Measurements from ENCODE around the gene PITPNC1. TPM values are rescaled to one million over a fixed set of nuclear protein-coding genes. Genes with fewer than 3 reads are reported as not detected.

The PITPNC1 gene
- total and polyA plus RNA-seq, 2 donors (not counting 3 experiments of a cell fraction or from before 2014, with no cell fraction given) = 2.4 to 9.6 TPM

DNA sequence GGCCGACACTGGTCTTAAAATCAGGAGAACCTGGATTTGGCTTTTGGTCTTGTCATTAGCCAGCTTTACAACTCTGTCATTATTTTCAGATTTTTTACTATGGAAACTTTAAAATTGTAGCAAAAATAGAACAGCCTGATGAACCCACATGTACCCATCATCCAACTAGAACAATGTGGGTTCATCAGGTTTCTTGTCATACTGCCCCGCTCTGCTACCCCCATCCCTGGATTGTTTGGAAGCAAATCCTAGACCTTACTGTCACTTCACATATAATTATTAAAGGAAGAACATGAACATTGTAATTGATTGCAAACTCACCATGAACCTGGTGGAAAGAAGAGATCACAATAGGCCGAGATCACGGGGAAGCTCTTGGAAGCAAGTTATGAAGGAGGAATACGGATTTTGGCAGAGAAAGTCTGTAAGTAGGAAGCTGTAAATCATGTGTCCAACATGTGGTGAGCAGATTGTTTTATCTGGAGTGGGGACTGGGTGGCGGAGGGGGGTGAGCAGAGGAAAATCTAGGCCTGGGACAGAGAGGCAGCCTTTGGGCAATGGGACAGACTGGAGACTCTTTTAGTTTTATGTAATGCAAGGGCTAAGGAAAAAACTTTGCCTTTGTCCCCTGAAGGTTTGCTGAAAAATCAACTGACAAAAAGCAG is 67.0 kb downstream of the PITPNC1 start:
- peak; percentile 62 for FAIRE-seq
- H3K27ac ChIP-seq (ENCODE audit: insufficient read depth, low read depth, low read length) = no peak overlapping the region
- no peaks in the 10 kb centered on the region for H4K20me1 ChIP-seq (replicated peaks; ENCODE audit: control insufficient read depth, extremely low read depth, insufficient read depth, low read length)
- no peaks in the 10 kb centered on the region for H3K9me3 ChIP-seq (replicated peaks; ENCODE audit: control insufficient read depth, insufficient read depth, low read length)
- peaks cover 26% of the 10 kb centered on the region for H3K4me1 ChIP-seq (ENCODE audit: control insufficient read depth, extremely low read depth, insufficient read depth, low read length)
- no peak overlapping the region for H3K4me3 ChIP-seq (replicated peaks in 1 of 3; ENCODE audit: insufficient read depth in 1 of 3, low read depth in 1 of 3, low read length in 3 of 3)
- H3K9ac ChIP-seq (replicated peaks; ENCODE audit: extremely low read depth, insufficient read depth, low read length) = no peak overlapping the region
- intact Hi-C loops (cut with micrococcal nuclease) = loop anchor here (1.0 kb wide), 1 partner anchor 66 kb away; no protein-coding TSS in a partner anchor
- no peak overlapping the region for H3K4me2 ChIP-seq (ENCODE audit: insufficient read depth, low read length)
- no peaks in the 10 kb centered on the region for H3K79me2 ChIP-seq (ENCODE audit: control insufficient read depth, insufficient read depth, low read length)
- ChIA-PET CTCF (interaction anchor here (1.3 to 3.6 kb wide), 4 partner anchors 12 to 65 kb away, joined by 3 to 12 read pairs (median 8); no protein-coding TSS in a partner anchor), POLR2A (no interaction called here)
- dilution Hi-C loops (cut with MboI; ENCODE audit: extremely low pct_ligation_motif_present, low sequenced_read_pairs) = no loop called here
- BruUV-seq (replicated peaks) = no TSS peak
- H2AFZ ChIP-seq (ENCODE audit: low read depth, low read length) = peak overlapping the region; percentile 16
- H3K9me1 ChIP-seq (replicated peaks; ENCODE audit: control insufficient read depth, extremely low read depth, insufficient read depth, low read length) = no peaks in the 10 kb centered on the region
- no peaks in the 10 kb centered on the region for H3K27me3 ChIP-seq (ENCODE audit: control insufficient read depth in 2 of 2, insufficient read depth in 2 of 2, low read length in 2 of 2)
- TF ChIP-seq FOS (IDR thresholded peaks at IDR 0.05; ENCODE audit: borderline replicate concordance, insufficient read depth, low read length) (no peak), JUN (IDR thresholded peaks at IDR 0.05; ENCODE audit: borderline replicate concordance, insufficient read depth, insufficient read length, low read depth) (no peak), POLR2A (IDR thresholded peaks at IDR 0.05; ENCODE audit: low read depth, low read length) (no peak), GATA2 (IDR thresholded peaks at IDR 0.05; ENCODE audit: insufficient read depth, insufficient read length, low read depth, low read length) (no peak), MYC (IDR thresholded peaks at IDR 0.05; ENCODE audit: low read depth, low read length) (no peak), EZH2 (IDR thresholded peaks at IDR 0.05; ENCODE audit: borderline replicate concordance, low read depth, low read length, severe bottlenecking) (no peak), POLR2AphosphoS5 (IDR thresholded peaks at IDR 0.05; ENCODE audit: insufficient read depth, low read depth, low read length) (no peak)
- TF ChIP-seq, protein P1, sequence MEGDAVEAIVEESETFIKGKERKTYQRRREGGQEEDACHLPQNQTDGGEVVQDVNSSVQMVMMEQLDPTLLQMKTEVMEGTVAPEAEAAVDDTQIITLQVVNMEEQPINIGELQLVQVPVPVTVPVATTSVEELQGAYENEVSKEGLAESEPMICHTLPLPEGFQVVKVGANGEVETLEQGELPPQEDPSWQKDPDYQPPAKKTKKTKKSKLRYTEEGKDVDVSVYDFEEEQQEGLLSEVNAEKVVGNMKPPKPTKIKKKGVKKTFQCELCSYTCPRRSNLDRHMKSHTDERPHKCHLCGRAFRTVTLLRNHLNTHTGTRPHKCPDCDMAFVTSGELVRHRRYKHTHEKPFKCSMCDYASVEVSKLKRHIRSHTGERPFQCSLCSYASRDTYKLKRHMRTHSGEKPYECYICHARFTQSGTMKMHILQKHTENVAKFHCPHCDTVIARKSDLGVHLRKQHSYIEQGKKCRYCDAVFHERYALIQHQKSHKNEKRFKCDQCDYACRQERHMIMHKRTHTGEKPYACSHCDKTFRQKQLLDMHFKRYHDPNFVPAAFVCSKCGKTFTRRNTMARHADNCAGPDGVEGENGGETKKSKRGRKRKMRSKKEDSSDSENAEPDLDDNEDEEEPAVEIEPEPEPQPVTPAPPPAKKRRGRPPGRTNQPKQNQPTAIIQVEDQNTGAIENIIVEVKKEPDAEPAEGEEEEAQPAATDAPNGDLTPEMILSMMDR (IDR thresholded peaks at IDR 0.05; ENCODE audit: extremely low read depth in 1 of 2, insufficient read depth in 1 of 2, low read depth in 1 of 2, low read length in 2 of 2) = no peak
- TF ChIP-seq, protein P2, sequence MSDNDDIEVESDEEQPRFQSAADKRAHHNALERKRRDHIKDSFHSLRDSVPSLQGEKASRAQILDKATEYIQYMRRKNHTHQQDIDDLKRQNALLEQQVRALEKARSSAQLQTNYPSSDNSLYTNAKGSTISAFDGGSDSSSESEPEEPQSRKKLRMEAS (IDR thresholded peaks at IDR 0.05; ENCODE audit: insufficient read depth, insufficient read length) = no peak
- DNase-seq (ENCODE audit: low read depth, low spot score) = peak; percentile 81
- no peaks in the 10 kb centered on the region for H3K36me3 ChIP-seq (ENCODE audit: control insufficient read depth in 2 of 2, extremely low read depth in 1 of 2, insufficient read depth in 2 of 2, low read length in 2 of 2)

Data from endothelial cell of umbilical vein (primary cell).